PC-9 (cell line): Measurements from ENCODE around the gene ACTR5. TPM values are rescaled to one million over a fixed set of nuclear protein-coding genes. Genes with fewer than 3 reads are reported as not detected.

Experiments
- BruUV-seq: library from RNA; stranded (reverse); fragments of 400-500 nt; replicated peaks from 2 replicates; lab custom pipeline; 2021; lab: Mats Ljungman, UMichigan
- CTCF ChIA-PET: fragments of 300-600 bp; sonication (Branson Sonifier 250); formaldehyde crosslinking; loops from one replicate; lab custom pipeline; 2022; ENCODE audit warnings: antibody characterized with exemption; lab: Charles Lee
- POLR2A ChIA-PET: fragments of 300-600 bp; sonication (Branson Sonifier 250); formaldehyde crosslinking; loops from one replicate; lab custom pipeline; 2022; ENCODE audit warnings: antibody characterized with exemption; ENCODE audit not compliant: unreplicated experiment; lab: Charles Lee
- DNase-seq, 2 experiments: peaks; one replicate each; pipeline versions ENCODE4 v3.0.0 to v3.0.0-alpha.2; 2015 to 2022; ENCODE audit warnings: mixed read lengths in 1 of 2
- H2AFZ ChIP-seq: fragments of 200-600 bp; sonication (generic); 2 replicates; pipeline ENCODE4 v1.8.1; 2017; ENCODE audit warnings: antibody characterized with exemption
- H3F3A ChIP-seq: fragments of 200-600 bp; sonication (generic); 2 replicates; pipeline ENCODE4 v1.8.1; 2017; ENCODE audit warnings: antibody characterized with exemption, mild to moderate bottlenecking, low read depth; ENCODE audit not compliant: insufficient read depth
- H3K27ac ChIP-seq: fragments of 200-600 bp; sonication (generic); 2 replicates; pipeline ENCODE4 v1.6.1; 2016; ENCODE audit warnings: mixed run types
- H3K27me3 ChIP-seq: fragments of 200-600 bp; sonication (generic); 2 replicates; pipeline ENCODE4 v1.6.1; 2016; ENCODE audit warnings: low read depth, mixed run types; ENCODE audit not compliant: insufficient read depth
- H3K36me3 ChIP-seq: fragments of 200-600 bp; sonication (generic); 2 replicates; pipeline ENCODE4 v1.6.1; 2016; ENCODE audit warnings: low read depth, mixed run types
- H3K4me1 ChIP-seq: fragments of 200-600 bp; sonication (generic); replicated peaks from 2 replicates; pipeline ENCODE4 v1.6.1; 2016; ENCODE audit warnings: mixed run types; ENCODE audit not compliant: insufficient read depth
- H3K4me2 ChIP-seq: fragments of 200-600 bp; sonication (generic); 2 replicates; pipeline ENCODE4 v1.6.1; 2017; ENCODE audit warnings: mixed run types
- H3K4me3 ChIP-seq: fragments of 200-600 bp; sonication (generic); 2 replicates; pipeline ENCODE4 v1.6.1; 2016; ENCODE audit warnings: mixed run types
- H3K79me2 ChIP-seq: fragments of 200-600 bp; sonication (generic); 2 replicates; pipeline ENCODE4 v1.6.1; 2017; ENCODE audit warnings: low read depth, mixed run types
- H3K9me2 ChIP-seq: fragments of 200-600 bp; sonication (generic); 2 replicates; pipeline ENCODE4 v1.8.1; 2017; ENCODE audit warnings: mild to moderate bottlenecking; ENCODE audit not compliant: insufficient read depth
- H3K9me3 ChIP-seq: fragments of 200-600 bp; sonication (generic); 2 replicates; pipeline ENCODE4 v1.8.1; 2016; ENCODE audit warnings: low read depth; ENCODE audit not compliant: insufficient read depth
- H4K20me1 ChIP-seq: fragments of 200-600 bp; sonication (generic); 2 replicates; pipeline ENCODE4 v1.8.1; 2017; ENCODE audit not compliant: insufficient read depth
- CTCF ChIP-seq: fragments of 200-600 bp; sonication (generic); conservative IDR thresholded peaks from 2 replicates; pipeline ENCODE4 v1.6.1; 2017; ENCODE audit warnings: mixed run types, antibody characterized with exemption, mild to moderate bottlenecking, moderate library complexity
- EZH2 ChIP-seq: fragments of 200-600 bp; sonication (generic); IDR thresholded peaks from 2 replicates; pipeline ENCODE4 v1.8.0; 2017; ENCODE audit warnings: antibody characterized with exemption, low read depth
- intact Hi-C: fragments of 100-400 bp; cut with micrococcal nuclease; formaldehyde crosslinking; loops from one replicate; pipeline ENCODE4 v1.10.0; 2022; ENCODE audit not compliant: unreplicated experiment
- total RNA-seq: library from RNA; stranded (reverse); gene quantifications from 2 replicates; pipeline ENCODE4 v1.2.3, GENCODE V29; 2021

ACTR5 gene
- total RNA-seq, 1 experiment from 2014 or later: 7.8 TPM

GRCh38 chr20:38728911-38729642 is 19.2 kb upstream of the ACTR5 start:
- H3K79me2 ChIP-seq: no peaks in the 10 kb centered on the region
- no peaks in the 10 kb centered on the region for H3K4me1 ChIP-seq
- H3K4me2 ChIP-seq: no peak overlapping the region
- H3F3A ChIP-seq: no peaks in the 10 kb centered on the region
- POLR2A ChIA-PET: no interaction called here
- no peak for DNase-seq
- intact Hi-C loops: no loop called here
- H3K4me3 ChIP-seq: no peak overlapping the region
- H3K27me3 ChIP-seq: peaks cover 61% of the 10 kb centered on the region
- H3K9me2 ChIP-seq: no peaks in the 10 kb centered on the region
- no peaks in the 10 kb centered on the region for H4K20me1 ChIP-seq
- no peak for TF ChIP-seq EZH2
- TF ChIP-seq CTCF: no peak
- H2AFZ ChIP-seq: no peak overlapping the region
- H3K36me3 ChIP-seq: no peaks in the 10 kb centered on the region
- H3K9me3 ChIP-seq: no peaks in the 10 kb centered on the region
- BruUV-seq: no TSS peak
- CTCF ChIA-PET: no interaction called here
- no peak overlapping the region for H3K27ac ChIP-seq

GRCh38 chr20:38729767-38730166 is 18.5 kb upstream of the ACTR5 start:
- no peak overlapping the region for H3K4me3 ChIP-seq
- H3K27me3 ChIP-seq: peaks cover 68% of the 10 kb centered on the region
- CTCF ChIA-PET: no interaction called here
- no TSS peak for BruUV-seq
- no peaks in the 10 kb centered on the region for H3K79me2 ChIP-seq
- intact Hi-C loops: loop anchor here (5.0 to 10.0 kb wide), 3 partner anchors 82 to 395 kb away; no protein-coding TSS in a partner anchor
- no peaks in the 10 kb centered on the region for H3K36me3 ChIP-seq
- no peaks in the 10 kb centered on the region for H3F3A ChIP-seq
- POLR2A ChIA-PET: no interaction called here
- H3K9me3 ChIP-seq: no peaks in the 10 kb centered on the region
- no peak overlapping the region for H2AFZ ChIP-seq
- no peaks in the 10 kb centered on the region for H3K9me2 ChIP-seq
- H3K27ac ChIP-seq: no peak overlapping the region
- no peak overlapping the region for H3K4me2 ChIP-seq
- DNase-seq: no peak
- no peaks in the 10 kb centered on the region for H3K4me1 ChIP-seq
- H4K20me1 ChIP-seq: no peaks in the 10 kb centered on the region
- TF ChIP-seq EZH2 (no peak), CTCF (no peak)

- Histone ChIP-seq H3K36me3 (no peaks in the 10 kb centered on the region), H3K9me2 (no peaks in the 10 kb centered on the region), H3F3A (no peaks in the 10 kb centered on the region), H3K4me2 (no peak overlapping the region), H3K27me3 (peaks cover 74% of the 10 kb centered on the region), H4K20me1 (no peaks in the 10 kb centered on the region), H3K4me3 (no peak overlapping the region), H3K79me2 (no peaks in the 10 kb centered on the region), H3K27ac (no peak overlapping the region), H3K9me3 (no peaks in the 10 kb centered on the region; the same call in 1 of the 2 replicates), H3K4me1 (no peaks in the 10 kb centered on the region), H2AFZ (no peak overlapping the region)
- no TSS peak for BruUV-seq
- TF ChIP-seq CTCF (no peak), EZH2 (no peak)
- intact Hi-C loops: loop anchor here (5.0 to 10.0 kb wide), 3 partner anchors 83 to 396 kb away; no protein-coding TSS in a partner anchor
- CTCF ChIA-PET: interaction anchor here (0.7 kb wide), 1 partner anchor 105 kb away, joined by 3 read pairs; no protein-coding TSS in a partner anchor
- POLR2A ChIA-PET: no interaction called here
- DNase-seq: no peak
Observed at GRCh38 chr20:38730167-38730988, 17.9 kb upstream of the ACTR5 start.
